ENCODE data around the gene ZNF219. TPM values are rescaled to one million over a fixed set of nuclear protein-coding genes. Genes with fewer than 3 reads are reported as not detected.

Gene ZNF219
- total and polyA plus RNA-seq, 2 of the 13 experiments (the other 11 are each of a cell fraction or from before 2014, with no cell fraction given), result 34.5 to 36.6 TPM

- peak; percentile 12; the same call in 1 of the 2 replicates for TF ChIP-seq ZBTB26 (CRISPR knock-in tag; IDR thresholded peaks at IDR 0.05; ENCODE audit: borderline replicate concordance)
- peak; percentile 41 for TF ChIP-seq XRCC5 (optimal IDR thresholded peaks at IDR 0.05; ENCODE audit: low read length)
- 0 out of 2 replicates have a peak, but pooled peaks have one; percentile 25 for TF ChIP-seq TFDP1 (CRISPR knock-in tag; IDR thresholded peaks at IDR 0.05; ENCODE audit: borderline replicate concordance)
- TF ChIP-seq HIC2 (CRISPR knock-in tag; IDR thresholded peaks at IDR 0.05; ENCODE audit: low read depth), result peak; percentile 49; the same call in 1 of the 2 replicates
- no peak for TF ChIP-seq HOXD1 (CRISPR knock-in tag; IDR thresholded peaks at IDR 0.05)
- 0 out of 2 replicates have a peak, but pooled peaks have one; percentile 32 for TF ChIP-seq GABPB1 (CRISPR knock-in tag; IDR thresholded peaks at IDR 0.05)
- peak; percentile 47 for TF ChIP-seq FOSL2 (CRISPR knock-in tag; IDR thresholded peaks at IDR 0.05)
Measured at GRCh38 chr14:21057803-21058675, 40.4 kb downstream of the ZNF219 start, which contains the start of gene RNASE8 (continued).

Measured in HepG2 (cell line).